Activated CD4-positive, alpha-beta T cell treated with anti-CD3 and anti-CD28 coated beads, Interleukin-2, amount 10 ng/mL, durations not matched to agents 7 days and 5 days (primary cell): ENCODE results near the gene PTPN11. TPM values are rescaled to one million over a fixed set of nuclear protein-coding genes. Genes with fewer than 3 reads are reported as not detected.

Experiments
- CTCF ChIA-PET: fragments of 350-600 bp; sonication (Branson Sonifier 250); formaldehyde crosslinking; loops from one replicate; lab custom pipeline; 2021; ENCODE audit warnings: antibody characterized with exemption; lab: Charles Lee
- POLR2A ChIA-PET: fragments of 350-600 bp; sonication (Branson Sonifier 250); formaldehyde crosslinking; loops from one replicate; lab custom pipeline; 2021; ENCODE audit warnings: antibody characterized with exemption; lab: Charles Lee
- DNase-seq: peaks from one replicate; pipeline ENCODE4 v3.0.0-alpha.2; 2020
- H3K27ac Mint-ChIP-seq: one replicate; pipeline ENCODE4 v1.8.0; 2021; ENCODE audit warnings: mild to moderate bottlenecking, moderate library complexity, mixed read lengths
- H3K27me3 Mint-ChIP-seq: one replicate; pipeline ENCODE4 v1.8.0; 2021; ENCODE audit warnings: mixed read lengths
- H3K36me3 Mint-ChIP-seq: one replicate; pipeline ENCODE4 v1.8.0; 2021; ENCODE audit warnings: low read depth, mixed read lengths
- H3K4me1 Mint-ChIP-seq: one replicate; pipeline ENCODE4 v1.8.0; 2021; ENCODE audit warnings: mixed read lengths
- H3K4me3 Mint-ChIP-seq: one replicate; pipeline ENCODE4 v1.8.0; 2021; ENCODE audit warnings: mild to moderate bottlenecking, moderate library complexity, mixed read lengths
- H3K9me3 Mint-ChIP-seq: one replicate; pipeline ENCODE4 v1.8.0; 2021; ENCODE audit warnings: mixed read lengths
- total RNA-seq, 2 experiments: library from RNA; stranded (reverse); gene quantifications; one replicate each; pipeline ENCODE4 v1.2.3, GENCODE V29; 2021

PTPN11 gene
- total RNA-seq, 2 experiments from 2014 or later = 79.2 to 84.4 TPM

GRCh38 chr12:112466835-112467234 is 48.1 kb downstream of the PTPN11 start:
- no peak overlapping the region for H3K27ac Mint-ChIP-seq
- no peak for DNase-seq
- H3K9me3 Mint-ChIP-seq = no peaks in the 10 kb centered on the region
- POLR2A ChIA-PET = no interaction called here
- CTCF ChIA-PET = no interaction called here
- H3K4me1 Mint-ChIP-seq = peaks cover 2% of the 10 kb centered on the region
- H3K4me3 Mint-ChIP-seq = no peak overlapping the region
- H3K36me3 Mint-ChIP-seq = peaks cover 21% of the 10 kb centered on the region
- H3K27me3 Mint-ChIP-seq = no peaks in the 10 kb centered on the region

DNA sequence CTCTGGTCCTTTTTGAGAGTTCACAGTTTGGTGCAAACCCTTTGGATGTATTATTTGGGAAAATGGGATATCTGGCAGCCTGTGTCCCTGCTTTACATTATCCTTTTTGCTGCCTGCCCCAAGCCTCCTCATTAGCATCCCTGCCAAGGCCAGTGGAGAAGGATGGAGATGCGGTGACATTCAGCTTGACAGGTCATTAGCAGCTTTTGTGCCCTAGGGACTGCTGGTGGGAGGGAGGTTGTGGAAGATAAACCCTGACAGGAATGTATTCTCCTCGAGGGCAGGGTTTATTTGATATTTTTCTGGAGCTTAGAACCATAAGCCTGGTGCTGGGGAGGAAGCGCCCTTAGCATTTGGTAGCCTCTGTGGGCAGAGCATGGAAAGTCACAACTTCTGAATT is 49.3 kb downstream of the PTPN11 start:
- DNase-seq = no peak
- H3K4me1 Mint-ChIP-seq = peaks cover 2% of the 10 kb centered on the region
- H3K36me3 Mint-ChIP-seq = peaks cover 30% of the 10 kb centered on the region
- H3K4me3 Mint-ChIP-seq = no peak overlapping the region
- no peak overlapping the region for H3K27ac Mint-ChIP-seq
- no peaks in the 10 kb centered on the region for H3K9me3 Mint-ChIP-seq
- H3K27me3 Mint-ChIP-seq = no peaks in the 10 kb centered on the region
- POLR2A ChIA-PET = no interaction called here
- CTCF ChIA-PET = no interaction called here

DNA sequence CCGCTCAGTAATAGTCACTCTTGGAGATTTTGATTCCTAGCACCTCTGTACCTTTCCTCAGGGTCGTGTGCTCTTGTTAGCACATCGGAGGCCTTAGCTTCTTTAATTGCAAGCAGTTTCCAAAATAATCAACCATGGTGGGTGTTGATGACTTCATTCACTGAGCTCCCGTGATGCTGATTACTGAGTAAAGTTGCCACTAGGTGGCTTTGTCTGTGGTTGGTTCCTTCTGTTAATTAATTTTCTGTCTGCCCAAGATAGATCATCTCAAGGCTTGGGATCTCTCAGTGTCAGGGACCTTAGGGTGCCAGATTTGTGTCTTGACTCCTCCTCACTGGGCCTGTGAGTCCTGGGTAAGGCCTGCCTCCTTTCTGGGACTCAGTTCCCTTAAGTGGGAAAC is 54.3 kb downstream of the PTPN11 start:
- Mint-ChIP-seq H3K27me3 (no peaks in the 10 kb centered on the region), H3K4me1 (no peaks in the 10 kb centered on the region), H3K4me3 (no peak overlapping the region), H3K27ac (no peak overlapping the region), H3K36me3 (peaks cover 33% of the 10 kb centered on the region), H3K9me3 (no peaks in the 10 kb centered on the region)
- POLR2A ChIA-PET = no interaction called here
- no peak for DNase-seq
- CTCF ChIA-PET = interaction anchor here (1.1 kb wide), 1 partner anchor 27 kb away, joined by 3 read pairs; no protein-coding TSS in a partner anchor

DNA sequence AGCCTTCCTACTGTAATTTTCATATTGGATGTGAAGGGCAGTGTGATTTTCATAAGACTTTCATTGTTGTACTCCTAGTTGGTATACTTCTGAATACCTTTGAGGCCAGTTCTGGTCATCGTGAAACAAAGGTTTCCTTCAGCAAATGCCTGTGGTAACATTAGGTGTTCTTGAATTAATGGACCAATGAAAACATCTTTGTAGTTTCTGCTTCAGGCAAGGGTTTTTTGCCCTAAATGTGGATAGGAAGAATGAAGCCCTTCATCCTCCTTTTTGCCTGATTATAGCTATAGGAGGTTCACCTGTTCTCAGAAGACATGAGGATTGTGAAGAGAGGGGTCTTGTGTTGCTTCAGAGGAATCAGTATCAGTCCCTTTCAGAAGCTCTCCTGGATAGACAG is 60.7 kb downstream of the PTPN11 start:
- no peak overlapping the region for H3K4me3 Mint-ChIP-seq
- POLR2A ChIA-PET = no interaction called here
- H3K27ac Mint-ChIP-seq = peak overlapping the region; percentile 6
- no peak for DNase-seq
- H3K36me3 Mint-ChIP-seq = peaks cover 73% of the 10 kb centered on the region
- CTCF ChIA-PET = no interaction called here
- no peaks in the 10 kb centered on the region for H3K27me3 Mint-ChIP-seq
- H3K9me3 Mint-ChIP-seq = no peaks in the 10 kb centered on the region
- H3K4me1 Mint-ChIP-seq = no peaks in the 10 kb centered on the region

DNA sequence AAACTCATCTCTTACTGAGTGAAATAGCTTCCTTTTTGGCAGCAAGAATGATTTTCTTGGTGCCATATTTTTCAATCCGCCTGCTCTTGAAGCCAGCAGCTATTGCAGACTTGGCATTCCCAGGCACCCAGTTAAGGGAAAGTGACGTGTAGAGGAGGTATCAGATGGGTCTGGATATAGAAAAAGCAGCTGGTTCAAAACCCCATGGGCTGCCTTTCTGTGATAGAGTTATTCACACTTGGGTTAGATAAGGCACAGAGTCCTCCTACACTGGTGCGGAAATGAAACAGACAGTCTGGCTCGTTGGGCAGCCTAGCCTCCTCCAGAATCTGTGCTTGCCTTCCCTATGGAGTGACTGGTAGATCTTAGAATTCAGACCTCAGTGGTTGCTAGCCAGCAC is 62.2 kb downstream of the PTPN11 start:
- DNase-seq = no peak
- ChIA-PET POLR2A (no interaction called here), CTCF (interaction anchor here (0.9 to 1.1 kb wide), 2 partner anchors 10 to 17 kb away, joined by 4 read pairs; no protein-coding TSS in a partner anchor)
- no peak overlapping the region for H3K4me3 Mint-ChIP-seq
- no peaks in the 10 kb centered on the region for H3K27me3 Mint-ChIP-seq
- H3K4me1 Mint-ChIP-seq = no peaks in the 10 kb centered on the region
- peaks cover 72% of the 10 kb centered on the region for H3K36me3 Mint-ChIP-seq
- H3K27ac Mint-ChIP-seq = no peak overlapping the region
- H3K9me3 Mint-ChIP-seq = no peaks in the 10 kb centered on the region

DNA sequence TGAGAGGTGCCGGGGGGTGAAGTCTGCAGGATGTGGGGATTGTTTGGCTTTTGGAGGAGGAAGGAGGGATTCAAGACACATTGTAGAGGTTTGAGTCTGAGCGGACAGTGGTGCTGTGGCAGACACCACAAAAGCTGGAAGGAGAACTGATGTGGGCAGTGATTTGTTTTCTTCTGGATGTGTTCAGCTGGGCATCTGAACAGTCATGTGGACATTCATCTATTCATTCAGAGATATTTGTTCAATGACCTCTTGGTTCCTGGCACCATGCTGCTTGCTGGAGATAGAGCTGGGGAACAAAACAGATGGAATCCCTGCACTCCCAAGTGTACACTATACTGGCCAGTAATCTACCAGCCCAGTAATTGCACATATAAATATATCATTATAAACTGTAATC is 64.0 kb downstream of the PTPN11 start:
- DNase-seq = no peak
- no peaks in the 10 kb centered on the region for H3K4me1 Mint-ChIP-seq
- POLR2A ChIA-PET = no interaction called here
- no peaks in the 10 kb centered on the region for H3K27me3 Mint-ChIP-seq
- no peak overlapping the region for H3K27ac Mint-ChIP-seq
- H3K36me3 Mint-ChIP-seq = peaks cover 75% of the 10 kb centered on the region
- no peak overlapping the region for H3K4me3 Mint-ChIP-seq
- CTCF ChIA-PET = interaction anchor here (0.7 kb wide), 1 partner anchor 1183 kb away, joined by 3 read pairs; no protein-coding TSS in a partner anchor
- no peaks in the 10 kb centered on the region for H3K9me3 Mint-ChIP-seq

GRCh38 chr12:112486361-112486760 is 67.6 kb downstream of the PTPN11 start:
- no peak overlapping the region for H3K4me3 Mint-ChIP-seq
- ChIA-PET POLR2A (no interaction called here), CTCF (no interaction called here)

DNA sequence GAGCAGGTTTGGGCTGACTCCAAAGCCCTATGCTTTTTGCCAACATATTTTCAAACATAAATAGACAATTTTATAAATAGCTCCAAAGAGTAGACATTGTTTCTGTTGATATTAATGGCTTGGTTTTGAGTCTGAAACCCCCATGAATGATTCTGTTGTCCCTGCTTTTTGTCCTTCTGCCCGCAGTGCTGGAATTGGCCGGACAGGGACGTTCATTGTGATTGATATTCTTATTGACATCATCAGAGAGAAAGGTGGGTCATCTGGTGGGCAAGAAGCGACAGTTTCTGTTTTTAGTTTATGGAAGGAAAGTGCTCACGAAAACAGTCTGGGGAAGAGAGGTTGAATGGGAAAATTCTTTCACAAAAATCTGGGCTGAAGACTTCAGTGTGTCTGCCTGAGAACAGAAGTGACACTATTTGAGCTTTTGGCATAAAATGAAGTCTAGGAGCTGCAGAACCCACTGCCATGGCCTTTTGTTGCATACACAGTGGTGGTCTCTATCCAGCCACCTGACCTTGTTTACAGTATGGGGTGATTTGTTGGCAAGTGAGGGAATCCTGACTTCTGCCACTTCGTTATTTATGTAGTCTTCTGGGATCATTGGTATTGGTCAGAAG is 69.6 kb downstream of the PTPN11 start:
- ChIA-PET POLR2A (no interaction called here), CTCF (no interaction called here)
- Mint-ChIP-seq H3K9me3 (no peaks in the 10 kb centered on the region), H3K4me3 (no peak overlapping the region), H3K27me3 (no peaks in the 10 kb centered on the region), H3K36me3 (peaks cover 69% of the 10 kb centered on the region), H3K27ac (no peak overlapping the region), H3K4me1 (no peaks in the 10 kb centered on the region)
- no peak for DNase-seq

More at GRCh38 chr12:112486361-112486760, 67.6 kb downstream of the PTPN11 start:
- no peak for DNase-seq
- Mint-ChIP-seq H3K9me3 (no peaks in the 10 kb centered on the region), H3K36me3 (peaks cover 68% of the 10 kb centered on the region), H3K4me1 (no peaks in the 10 kb centered on the region), H3K27me3 (no peaks in the 10 kb centered on the region), H3K27ac (no peak overlapping the region)

GRCh38 chr12:112489456-112489855 is 70.7 kb downstream of the PTPN11 start:
- peaks cover 65% of the 10 kb centered on the region for H3K36me3 Mint-ChIP-seq
- peaks cover 2% of the 10 kb centered on the region for H3K4me1 Mint-ChIP-seq
- H3K9me3 Mint-ChIP-seq = no peaks in the 10 kb centered on the region
- H3K4me3 Mint-ChIP-seq = no peak overlapping the region
- no peak for DNase-seq
- H3K27ac Mint-ChIP-seq = no peak overlapping the region
- ChIA-PET CTCF (no interaction called here), POLR2A (no interaction called here)
- H3K27me3 Mint-ChIP-seq = no peaks in the 10 kb centered on the region

DNA sequence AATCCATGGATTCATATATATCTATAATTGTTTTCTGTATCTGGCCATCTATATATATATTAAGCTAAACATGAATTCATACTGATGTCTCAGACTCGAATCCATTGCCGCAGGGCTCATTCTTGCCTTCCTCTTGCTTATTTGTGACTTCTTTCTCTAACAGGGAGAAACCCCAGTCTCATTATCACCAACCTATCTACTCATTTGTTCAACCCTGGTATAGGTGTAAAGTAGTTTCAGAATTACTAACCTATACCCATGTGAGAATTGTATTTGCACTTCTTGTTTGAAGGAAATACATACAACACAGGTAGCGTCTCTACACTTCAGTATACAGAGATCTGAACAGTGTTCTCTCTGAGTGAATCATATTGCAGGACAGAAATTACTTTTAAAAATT is 77.7 kb downstream of the PTPN11 start:
- peaks cover 59% of the 10 kb centered on the region for H3K36me3 Mint-ChIP-seq
- H3K9me3 Mint-ChIP-seq = no peaks in the 10 kb centered on the region
- no peak for DNase-seq
- H3K4me3 Mint-ChIP-seq = no peak overlapping the region
- CTCF ChIA-PET = no interaction called here
- peaks cover 17% of the 10 kb centered on the region for H3K4me1 Mint-ChIP-seq
- H3K27me3 Mint-ChIP-seq = no peaks in the 10 kb centered on the region
- no peak overlapping the region for H3K27ac Mint-ChIP-seq
- POLR2A ChIA-PET = interaction anchor here (0.7 kb wide), 1 partner anchor 80 kb away, joined by 4 read pairs; no protein-coding TSS in a partner anchor

DNA sequence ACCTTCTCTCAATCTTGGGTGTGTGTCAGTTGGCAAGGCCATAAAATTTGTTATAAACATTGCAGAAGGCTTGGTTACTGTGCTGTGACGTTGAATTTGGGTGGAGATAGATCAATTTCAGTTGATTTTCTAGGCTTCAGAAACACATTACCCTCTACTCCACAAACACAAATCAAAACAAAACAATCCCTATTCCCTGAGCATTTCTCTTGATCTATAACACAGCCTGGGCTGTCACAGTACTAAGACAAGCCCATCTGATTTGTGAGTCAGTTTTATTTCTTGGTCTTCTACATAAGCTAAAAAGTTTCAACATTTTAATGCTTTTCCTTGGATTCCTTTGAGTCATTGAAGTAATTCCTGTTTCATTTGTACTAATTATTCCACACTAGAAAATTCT is 79.8 kb downstream of the PTPN11 start:
- H3K27ac Mint-ChIP-seq = no peak overlapping the region
- CTCF ChIA-PET = interaction anchor here (0.6 kb wide), 1 partner anchor 22 kb away, joined by 5 read pairs; no protein-coding TSS in a partner anchor
- POLR2A ChIA-PET = no interaction called here
- no peak for DNase-seq
- H3K4me1 Mint-ChIP-seq = peaks cover 17% of the 10 kb centered on the region
- peaks cover 55% of the 10 kb centered on the region for H3K36me3 Mint-ChIP-seq
- no peaks in the 10 kb centered on the region for H3K9me3 Mint-ChIP-seq
- H3K27me3 Mint-ChIP-seq = no peaks in the 10 kb centered on the region
- H3K4me3 Mint-ChIP-seq = no peak overlapping the region

- Mint-ChIP-seq H3K9me3 (no peaks in the 10 kb centered on the region), H3K4me3 (no peak overlapping the region), H3K4me1 (no peaks in the 10 kb centered on the region), H3K36me3 (peaks cover 56% of the 10 kb centered on the region), H3K27ac (no peak overlapping the region), H3K27me3 (no peaks in the 10 kb centered on the region)
- DNase-seq = no peak
- ChIA-PET POLR2A (no interaction called here), CTCF (no interaction called here)
Observed at GRCh38 chr12:112503512-112503911, 84.8 kb downstream of the PTPN11 start.

DNA sequence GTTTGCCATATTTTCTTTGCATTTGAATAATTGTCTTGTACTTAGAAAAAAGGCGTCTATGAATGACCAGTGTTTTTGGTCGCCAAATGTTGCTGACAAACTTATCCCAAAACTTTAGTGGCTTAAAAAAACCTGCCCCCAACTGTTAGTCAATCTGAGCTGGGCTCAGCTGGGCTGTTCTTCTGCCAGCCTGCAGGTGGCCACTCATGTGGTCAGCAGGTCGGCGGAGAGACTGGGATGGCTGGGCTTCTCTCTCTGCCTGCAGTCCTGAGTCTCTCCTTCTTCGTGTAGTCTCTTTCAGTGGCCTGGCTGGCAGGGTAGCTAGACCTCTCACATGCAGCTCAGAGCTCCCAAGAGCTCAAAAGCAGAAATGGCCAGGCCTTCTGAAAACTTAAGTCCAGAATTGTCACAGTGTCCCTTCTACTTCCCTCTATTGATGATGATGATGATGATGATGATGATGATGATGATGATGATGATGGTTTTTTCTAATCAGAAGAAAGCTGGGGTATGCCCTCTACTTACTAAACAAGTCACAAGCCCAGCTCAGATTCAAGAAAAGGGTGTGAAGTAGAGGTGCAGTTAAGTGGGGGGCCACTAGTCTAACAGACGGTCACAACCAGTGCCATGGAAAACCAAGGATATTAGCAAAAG is 87.9 kb downstream of the PTPN11 start:
- H3K9me3 Mint-ChIP-seq = no peaks in the 10 kb centered on the region
- ChIA-PET CTCF (no interaction called here), POLR2A (no interaction called here)
- DNase-seq = no peak
- H3K27ac Mint-ChIP-seq = no peak overlapping the region
- no peaks in the 10 kb centered on the region for H3K27me3 Mint-ChIP-seq
- H3K4me1 Mint-ChIP-seq = no peaks in the 10 kb centered on the region
- H3K36me3 Mint-ChIP-seq = peaks cover 59% of the 10 kb centered on the region
- H3K4me3 Mint-ChIP-seq = no peak overlapping the region
